IPS-18a (cell line): Measurements from ENCODE around the gene TOLLIP.
"Not testable (repeated sequence)": the region's sequence is repeated elsewhere in the genome, so short reads cannot be mapped to it uniquely, and the experiment has no call there.

Experiments
- H3K27ac ChIP-seq: one replicate; pipeline ENCODE4 v1.5.1; 2013; ENCODE audit warnings: low read length
- H3K27me3 ChIP-seq: one replicate; pipeline ENCODE4 v1.6.1; 2013; ENCODE audit warnings: mild to moderate bottlenecking, low read length; ENCODE audit not compliant: control insufficient read depth, insufficient read depth
- H3K36me3 ChIP-seq: one replicate; pipeline ENCODE4 v1.6.1; 2013; ENCODE audit warnings: low read depth, low read length; ENCODE audit not compliant: control insufficient read depth
- H3K4me1 ChIP-seq: one replicate; pipeline ENCODE4 v1.6.1; 2013; ENCODE audit warnings: low read depth, low read length; ENCODE audit not compliant: control insufficient read depth
- H3K4me3 ChIP-seq: one replicate; pipeline ENCODE4 v1.5.1; 2013; ENCODE audit warnings: low read length
- H3K9ac ChIP-seq: one replicate; pipeline ENCODE4 v1.6.1; 2013; ENCODE audit warnings: mild to moderate bottlenecking, low read length, moderate library complexity
- H3K9me3 ChIP-seq: one replicate; pipeline ENCODE4 v1.6.1; 2013; ENCODE audit warnings: low read depth, low read length; ENCODE audit not compliant: control insufficient read depth

TOLLIP gene

GRCh38 chr11:1272531-1272930 is 36.9 kb downstream of the TOLLIP start:
- Histone ChIP-seq H3K36me3 (peaks cover 4% of the 10 kb centered on the region), H3K4me1 (no peaks in the 10 kb centered on the region), H3K27ac (no peak overlapping the region), H3K9ac (no peak overlapping the region), H3K4me3 (no peak overlapping the region), H3K27me3 (no peaks in the 10 kb centered on the region), H3K9me3 (no peaks in the 10 kb centered on the region)

GRCh38 chr11:1271927-1272326 is 37.5 kb downstream of the TOLLIP start:
- Histone ChIP-seq H3K9me3 (no peaks in the 10 kb centered on the region), H3K36me3 (peaks cover 2% of the 10 kb centered on the region), H3K4me1 (no peaks in the 10 kb centered on the region), H3K4me3 (no peak overlapping the region), H3K9ac (no peak overlapping the region), H3K27me3 (no peaks in the 10 kb centered on the region), H3K27ac (no peak overlapping the region)

GRCh38 chr11:1271406-1271805 is 38.0 kb downstream of the TOLLIP start:
- Histone ChIP-seq H3K4me3 (no peak overlapping the region), H3K9me3 (no peaks in the 10 kb centered on the region), H3K4me1 (no peaks in the 10 kb centered on the region), H3K27ac (no peak overlapping the region), H3K36me3 (no peaks in the 10 kb centered on the region), H3K9ac (no peak overlapping the region), H3K27me3 (no peaks in the 10 kb centered on the region)

- Histone ChIP-seq H3K4me1 (no peaks in the 10 kb centered on the region), H3K9me3 (peaks cover 1% of the 10 kb centered on the region), H3K27me3 (no peaks in the 10 kb centered on the region), H3K9ac (no peak overlapping the region), H3K27ac (no peak overlapping the region), H3K36me3 (no peaks in the 10 kb centered on the region), H3K4me3 (no peak overlapping the region)
These were observed 38.4 kb downstream of the TOLLIP start for GRCh38 chr11:1271002-1271401.

GRCh38 chr11:1270476-1270875 is 39.0 kb downstream of the TOLLIP start:
- H3K27ac ChIP-seq, result no peak overlapping the region
- no peak overlapping the region for H3K9ac ChIP-seq
- no peaks in the 10 kb centered on the region for H3K27me3 ChIP-seq
- peaks cover 6% of the 10 kb centered on the region for H3K9me3 ChIP-seq
- no peaks in the 10 kb centered on the region for H3K36me3 ChIP-seq
- H3K4me3 ChIP-seq, result no peak overlapping the region
- no peaks in the 10 kb centered on the region for H3K4me1 ChIP-seq

GRCh38 chr11:1269957-1270356 is 39.5 kb downstream of the TOLLIP start:
- no peak overlapping the region for H3K9ac ChIP-seq
- H3K36me3 ChIP-seq, result no peaks in the 10 kb centered on the region
- H3K27ac ChIP-seq, result no peak overlapping the region
- no peaks in the 10 kb centered on the region for H3K27me3 ChIP-seq
- no peak overlapping the region for H3K4me3 ChIP-seq
- peaks cover 6% of the 10 kb centered on the region for H3K9me3 ChIP-seq
- no peaks in the 10 kb centered on the region for H3K4me1 ChIP-seq

GRCh38 chr11:1267441-1268100 is 41.9 kb downstream of the TOLLIP start:
- peaks cover 6% of the 10 kb centered on the region for H3K9me3 ChIP-seq
- H3K4me3 ChIP-seq, result no peak overlapping the region
- no peak overlapping the region for H3K9ac ChIP-seq
- H3K27ac ChIP-seq, result no peak overlapping the region
- H3K4me1 ChIP-seq, result no peaks in the 10 kb centered on the region
- no peaks in the 10 kb centered on the region for H3K27me3 ChIP-seq
- no peaks in the 10 kb centered on the region for H3K36me3 ChIP-seq

- H3K27ac ChIP-seq, H3K9ac ChIP-seq, H3K4me3 ChIP-seq, H3K9me3 ChIP-seq, H3K36me3 ChIP-seq, H3K4me1 ChIP-seq, H3K27me3 ChIP-seq: not testable (repeated sequence)
These were observed 42.5 kb downstream of the TOLLIP start for GRCh38 chr11:1266976-1267375.

- H3K4me1 ChIP-seq, H3K36me3 ChIP-seq, H3K27ac ChIP-seq, H3K4me3 ChIP-seq, H3K9me3 ChIP-seq, H3K9ac ChIP-seq, H3K27me3 ChIP-seq: not testable (repeated sequence)
These were observed 44.0 kb downstream of the TOLLIP start for GRCh38 chr11:1265480-1265879.

GRCh38 chr11:1264444-1264843 is 45.0 kb downstream of the TOLLIP start:
- not testable (repeated sequence) for H3K9ac ChIP-seq, H3K4me1 ChIP-seq, H3K36me3 ChIP-seq, H3K4me3 ChIP-seq, H3K9me3 ChIP-seq, H3K27ac ChIP-seq, H3K27me3 ChIP-seq

GRCh38 chr11:1263010-1263409 is 46.4 kb downstream of the TOLLIP start:
- H3K27me3 ChIP-seq, result no peaks in the 10 kb centered on the region
- no peak overlapping the region for H3K9ac ChIP-seq
- H3K27ac ChIP-seq, result no peak overlapping the region
- peak overlapping the region; percentile 57 for H3K4me3 ChIP-seq
- H3K9me3 ChIP-seq, result peaks cover 6% of the 10 kb centered on the region
- no peaks in the 10 kb centered on the region for H3K4me1 ChIP-seq
- H3K36me3 ChIP-seq, result no peaks in the 10 kb centered on the region

- no peak overlapping the region for H3K27ac ChIP-seq
- H3K9ac ChIP-seq, result peak overlapping the region; percentile 52
- no peaks in the 10 kb centered on the region for H3K4me1 ChIP-seq
- H3K27me3 ChIP-seq, result no peaks in the 10 kb centered on the region
- H3K4me3 ChIP-seq, result peak overlapping the region; percentile 57
- H3K9me3 ChIP-seq, result peaks cover 6% of the 10 kb centered on the region
- H3K36me3 ChIP-seq, result no peaks in the 10 kb centered on the region
These were observed 47.0 kb downstream of the TOLLIP start for GRCh38 chr11:1262172-1263006.
